Iris pigment epithelial cell (primary cell): ENCODE results near the gene SCGB1C1.
"Not testable (repeated sequence)": the region's sequence is repeated elsewhere in the genome, so short reads cannot be mapped to it uniquely, and the experiment has no call there.

Experiments used
- DNase-seq: peaks from one replicate; pipeline ENCODE4 v3.0.0-alpha.2; 2011; ENCODE audit warnings: low read depth

The SCGB1C1 gene

GRCh38 chr11:218815-219593 is 26.1 kb downstream of the SCGB1C1 start:
- no peak for DNase-seq

DNA sequence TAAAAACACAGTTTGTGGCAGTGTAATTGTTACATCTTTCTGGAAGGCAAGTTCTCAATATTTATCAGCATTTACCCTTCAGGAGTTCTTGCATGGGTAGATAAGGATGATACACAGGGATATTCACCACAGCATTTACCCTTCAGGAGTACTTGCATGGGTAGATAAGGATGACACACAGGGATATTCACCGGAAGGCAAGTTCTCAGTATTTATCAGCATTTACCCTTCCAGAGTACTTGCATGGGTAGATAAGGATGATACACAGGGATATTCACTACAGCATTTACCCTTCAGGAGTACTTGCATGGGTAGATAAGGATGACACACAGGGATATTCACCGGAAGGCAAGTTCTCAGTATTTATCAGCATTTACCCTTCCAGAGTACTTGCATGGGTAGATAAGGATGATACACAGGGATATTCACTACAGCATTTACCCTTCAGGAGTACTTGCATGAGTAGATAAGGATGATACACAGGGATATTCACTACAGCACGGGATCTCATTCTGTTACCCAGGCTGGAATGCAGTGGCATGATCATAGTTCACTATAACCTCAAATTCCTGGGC is 27.9 kb downstream of the SCGB1C1 start:
- not testable (repeated sequence) for DNase-seq

DNA sequence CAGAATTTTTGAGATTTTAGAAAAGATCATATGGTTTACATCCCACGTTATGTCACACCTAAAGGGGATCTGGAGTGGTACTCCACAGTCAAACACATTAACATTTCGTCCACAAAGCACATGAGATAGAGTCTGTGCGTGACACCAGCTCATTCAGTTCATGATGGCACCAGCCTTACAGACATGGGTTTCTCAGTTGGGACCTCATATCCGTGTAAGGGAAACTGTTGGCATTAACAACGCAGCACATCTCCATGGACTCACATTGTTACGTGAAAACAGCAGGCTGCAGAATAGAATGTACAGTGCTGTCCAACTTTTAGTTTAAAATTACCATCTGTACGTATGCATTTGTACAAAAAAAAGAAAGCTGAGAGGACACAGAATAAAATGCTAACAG is 28.7 kb downstream of the SCGB1C1 start:
- DNase-seq, result no peak

- DNase-seq, result no peak
Measured at GRCh38 chr11:221998-222789, 29.3 kb downstream of the SCGB1C1 start.

GRCh38 chr11:223026-223789 is 30.3 kb downstream of the SCGB1C1 start:
- DNase-seq, result no peak

DNA sequence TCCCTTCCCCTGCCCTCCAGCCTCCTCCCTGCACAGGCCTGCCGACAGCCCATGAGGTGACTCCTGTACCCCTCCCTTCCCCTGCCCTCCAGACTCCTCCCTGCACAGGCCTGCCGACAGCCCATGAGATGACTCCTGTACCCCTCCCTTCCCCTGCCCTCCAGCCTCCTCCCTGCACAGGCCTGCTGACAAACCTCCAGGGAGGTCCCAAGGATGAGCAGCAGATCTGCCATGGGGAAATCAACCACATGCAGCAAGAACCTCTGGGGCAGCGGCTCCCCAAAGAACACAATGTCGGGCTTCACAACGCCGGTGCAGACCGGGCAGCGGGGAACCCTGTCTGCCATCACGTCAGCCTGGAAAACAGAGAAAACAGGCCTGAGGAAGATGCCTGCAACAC is 31.0 kb downstream of the SCGB1C1 start:
- no peak for DNase-seq

- DNase-seq, result no peak
Measured at GRCh38 chr11:224424-224823, 31.5 kb downstream of the SCGB1C1 start.

GRCh38 chr11:225734-226453 is 33.0 kb downstream of the SCGB1C1 start:
- peak; percentile 32 for DNase-seq

GRCh38 chr11:227824-228379 is 35.0 kb downstream of the SCGB1C1 start:
- DNase-seq, result no peak

- no peak for DNase-seq
Measured at GRCh38 chr11:230431-230830, 37.6 kb downstream of the SCGB1C1 start.

DNA sequence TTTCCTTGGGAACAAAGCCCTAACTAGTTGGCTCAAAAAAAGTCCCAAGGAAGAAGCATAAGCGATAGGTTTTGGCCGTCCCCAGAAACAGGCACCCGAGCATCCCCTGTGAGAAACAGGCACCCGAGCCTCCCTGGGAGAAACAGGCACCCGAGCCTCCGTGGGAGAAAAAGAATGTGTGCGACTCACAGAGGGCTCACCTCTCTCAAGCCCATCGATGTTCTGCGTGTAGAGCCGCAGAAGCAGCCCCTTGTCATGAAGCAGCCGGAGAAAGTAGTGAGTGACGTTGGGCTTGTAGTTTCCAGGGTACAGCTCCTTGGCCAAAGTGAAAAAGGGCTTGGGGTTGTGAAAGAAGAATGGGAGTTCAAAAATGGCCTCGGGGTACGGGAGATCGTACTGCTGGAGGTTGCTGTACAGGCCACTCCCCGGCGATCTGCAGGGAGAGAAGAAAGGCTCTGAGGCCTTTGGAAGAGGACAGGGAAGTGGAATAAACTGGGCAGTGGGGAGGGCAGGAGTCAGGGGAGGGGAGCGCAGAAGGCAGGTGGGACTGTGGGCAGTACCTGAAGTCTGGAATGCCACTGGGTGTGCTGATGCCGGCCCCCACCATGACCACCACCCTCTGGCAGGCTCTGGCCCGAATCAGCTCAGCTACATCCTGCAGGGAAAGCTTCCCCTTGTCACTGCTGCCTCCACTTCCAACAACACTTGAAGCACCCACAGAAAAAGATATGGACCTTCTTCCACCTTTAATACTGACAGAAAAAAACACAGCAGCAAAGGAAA is 40.1 kb downstream of the SCGB1C1 start:
- DNase-seq, result no peak

- DNase-seq, result no peak
Measured at GRCh38 chr11:235180-235579, 42.3 kb downstream of the SCGB1C1 start.

- DNase-seq, result peak; percentile 30
Measured at GRCh38 chr11:235609-235996, 42.7 kb downstream of the SCGB1C1 start.

- DNase-seq, result peak; percentile 79
Measured at GRCh38 chr11:235997-236773, 43.3 kb downstream of the SCGB1C1 start, which contains the start of gene SIRT3. TSS of gene SIRT3 (minus strand) at chr11:236342. CDS start at chr11:236328, 14 bp downstream.

GRCh38 chr11:236774-237767 is 44.2 kb downstream of the SCGB1C1 start, which contains the start of gene PSMD13:
TSS of gene PSMD13 (plus strand) at chr11:236976. CDS start at chr11:237050, 74 bp downstream.
- DNase-seq, result peak; percentile 86

DNA sequence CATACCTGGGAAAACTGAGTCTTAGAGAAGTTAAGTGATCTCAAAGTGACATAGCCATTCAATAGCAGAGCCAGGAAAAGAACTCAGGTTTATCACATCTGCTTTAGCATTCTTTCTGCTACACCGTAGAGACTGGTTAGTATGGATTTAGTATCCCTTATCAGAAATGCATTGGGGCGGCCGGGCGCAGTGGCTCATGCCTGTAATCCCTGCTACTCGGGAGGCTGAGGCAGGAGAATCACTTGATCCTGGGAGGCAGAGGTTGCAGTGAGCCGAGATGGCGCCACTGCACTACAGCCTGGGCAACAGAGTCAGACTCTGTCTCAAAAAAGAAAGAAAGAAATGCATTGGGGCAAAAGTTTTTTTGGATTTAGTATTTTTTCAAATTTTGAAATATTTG is 45.5 kb downstream of the SCGB1C1 start:
- DNase-seq, result not testable (repeated sequence)

DNA sequence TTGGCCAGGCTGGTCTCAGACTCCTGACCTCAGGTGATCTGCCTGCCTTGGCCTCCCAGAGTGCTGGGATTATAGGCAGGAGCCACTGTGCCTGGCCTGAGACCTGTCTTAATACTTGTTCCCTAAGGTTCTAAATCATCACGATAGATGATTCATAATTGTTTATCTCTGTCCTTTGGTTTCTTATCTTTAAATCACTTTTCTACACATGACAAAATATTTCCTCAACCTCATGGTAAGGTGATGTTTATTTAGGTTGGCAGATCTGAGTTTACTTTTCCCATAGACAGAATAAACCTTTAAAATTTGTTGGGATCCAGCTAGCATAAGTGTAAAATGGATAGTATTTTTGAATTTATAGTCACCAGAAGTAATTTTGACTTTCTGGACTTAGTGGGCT is 47.4 kb downstream of the SCGB1C1 start:
- no peak for DNase-seq

DNA sequence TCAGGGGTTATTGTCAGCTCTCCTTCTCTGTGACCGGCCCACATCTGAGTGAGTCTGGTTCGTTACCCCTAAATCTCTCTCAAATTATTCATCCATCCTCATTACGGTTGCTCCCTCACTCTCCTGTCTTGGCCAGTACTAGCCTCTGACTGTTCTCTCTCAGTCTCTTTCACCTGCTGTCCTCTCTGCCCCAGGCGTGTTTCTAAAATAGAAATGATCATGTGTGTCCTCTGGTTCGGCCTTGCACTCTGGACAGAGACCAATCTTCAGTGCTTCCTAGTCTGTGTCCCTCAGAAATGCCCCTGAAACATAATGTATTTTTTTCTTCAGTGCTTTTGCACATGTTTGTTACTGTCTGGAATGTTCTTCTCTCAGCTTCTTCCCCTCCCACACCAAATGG is 48.8 kb downstream of the SCGB1C1 start:
- DNase-seq, result no peak
